ENCODE results near the gene SPNS3. TPM values are rescaled to one million over a fixed set of nuclear protein-coding genes. Genes with fewer than 3 reads are reported as not detected.

Gene SPNS3
- total RNA-seq, 2 donors from 2014 or later = 0.90 to 1.0 TPM

GRCh38 chr17:4469552-4469951 is 35.8 kb downstream of the SPNS3 start:
- no peaks in the 10 kb centered on the region for H3K9me3 ChIP-seq
- DNase-seq = no peak
- H3K4me3 ChIP-seq = no peak overlapping the region
- no peaks in the 10 kb centered on the region for H3K36me3 ChIP-seq
- H3K4me1 ChIP-seq = no peaks in the 10 kb centered on the region
- intact Hi-C loops (cut with DNase I) = no loop called here
- no peak overlapping the region for H3K27ac ChIP-seq
- H3K9ac ChIP-seq (ENCODE audit: low read depth in 2 of 2, low read length in 2 of 2) = no peak overlapping the region
- TF ChIP-seq, protein P1, sequence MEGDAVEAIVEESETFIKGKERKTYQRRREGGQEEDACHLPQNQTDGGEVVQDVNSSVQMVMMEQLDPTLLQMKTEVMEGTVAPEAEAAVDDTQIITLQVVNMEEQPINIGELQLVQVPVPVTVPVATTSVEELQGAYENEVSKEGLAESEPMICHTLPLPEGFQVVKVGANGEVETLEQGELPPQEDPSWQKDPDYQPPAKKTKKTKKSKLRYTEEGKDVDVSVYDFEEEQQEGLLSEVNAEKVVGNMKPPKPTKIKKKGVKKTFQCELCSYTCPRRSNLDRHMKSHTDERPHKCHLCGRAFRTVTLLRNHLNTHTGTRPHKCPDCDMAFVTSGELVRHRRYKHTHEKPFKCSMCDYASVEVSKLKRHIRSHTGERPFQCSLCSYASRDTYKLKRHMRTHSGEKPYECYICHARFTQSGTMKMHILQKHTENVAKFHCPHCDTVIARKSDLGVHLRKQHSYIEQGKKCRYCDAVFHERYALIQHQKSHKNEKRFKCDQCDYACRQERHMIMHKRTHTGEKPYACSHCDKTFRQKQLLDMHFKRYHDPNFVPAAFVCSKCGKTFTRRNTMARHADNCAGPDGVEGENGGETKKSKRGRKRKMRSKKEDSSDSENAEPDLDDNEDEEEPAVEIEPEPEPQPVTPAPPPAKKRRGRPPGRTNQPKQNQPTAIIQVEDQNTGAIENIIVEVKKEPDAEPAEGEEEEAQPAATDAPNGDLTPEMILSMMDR (IDR thresholded peaks at IDR 0.05) = no peak
- no peaks in the 10 kb centered on the region for H3K27me3 ChIP-seq

- Histone ChIP-seq H3K27ac (no peak overlapping the region), H3K9me3 (no peaks in the 10 kb centered on the region), H3K27me3 (no peaks in the 10 kb centered on the region), H3K4me3 (no peak overlapping the region), H3K9ac (ENCODE audit: low read depth in 2 of 2, low read length in 2 of 2) (no peak overlapping the region), H3K4me1 (peaks cover 11% of the 10 kb centered on the region), H3K36me3 (no peaks in the 10 kb centered on the region)
- TF ChIP-seq, protein P1 (IDR thresholded peaks at IDR 0.05) = no peak
- intact Hi-C loops (cut with DNase I) = no loop called here
- DNase-seq = no peak
Observed at GRCh38 chr17:4472286-4472685, 38.5 kb downstream of the SPNS3 start.

DNA sequence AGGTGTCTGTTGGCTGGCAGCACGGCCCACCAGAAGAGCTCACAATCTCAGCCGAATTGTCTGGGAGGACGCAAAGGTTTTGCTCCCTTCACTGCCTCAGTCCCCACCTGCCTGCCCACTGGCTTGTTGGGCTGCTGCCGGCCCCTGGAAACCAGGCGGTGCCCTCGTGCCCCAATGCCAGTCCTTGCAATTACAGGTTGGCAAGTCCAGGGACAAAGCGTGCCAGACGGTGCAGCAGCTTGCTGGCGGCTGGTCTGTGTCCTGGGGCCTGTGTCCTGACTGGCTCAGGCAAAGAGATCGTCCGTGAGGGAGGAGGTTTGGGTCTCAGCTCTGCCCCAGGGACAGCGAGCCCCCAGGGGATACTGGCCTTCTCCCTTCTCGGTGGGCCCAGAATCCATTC is 40.4 kb downstream of the SPNS3 start:
- H3K27me3 ChIP-seq = no peaks in the 10 kb centered on the region
- H3K4me3 ChIP-seq = no peak overlapping the region
- H3K27ac ChIP-seq = no peak overlapping the region
- no peak for DNase-seq
- H3K4me1 ChIP-seq = peaks cover 17% of the 10 kb centered on the region
- H3K9me3 ChIP-seq = no peaks in the 10 kb centered on the region
- TF ChIP-seq, protein P1 (IDR thresholded peaks at IDR 0.05) = no peak
- intact Hi-C loops (cut with DNase I) = no loop called here
- no peak overlapping the region for H3K9ac ChIP-seq (ENCODE audit: low read depth in 2 of 2, low read length in 2 of 2)
- H3K36me3 ChIP-seq = no peaks in the 10 kb centered on the region

DNA sequence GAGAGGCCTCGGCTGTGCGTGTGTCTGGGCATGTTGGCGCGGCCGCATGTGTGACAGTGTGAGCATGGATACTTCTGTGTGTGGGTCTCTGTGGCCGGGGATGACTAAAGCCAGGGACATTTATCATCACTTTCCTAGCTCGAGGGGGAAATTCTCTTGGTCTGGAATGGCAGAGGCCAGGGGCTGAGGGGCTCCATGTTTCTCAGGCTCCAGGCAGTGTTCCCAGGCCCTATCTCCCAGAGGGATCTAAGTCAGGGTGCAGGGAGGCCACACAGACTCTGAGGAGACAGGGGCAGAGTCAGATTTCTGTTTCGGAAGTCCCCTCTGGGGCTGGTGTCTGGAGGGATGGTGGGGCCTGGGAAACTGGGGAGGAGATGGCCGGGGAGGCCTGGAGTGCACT is 41.3 kb downstream of the SPNS3 start:
- no peak overlapping the region for H3K4me3 ChIP-seq
- no peak overlapping the region for H3K27ac ChIP-seq
- H3K4me1 ChIP-seq = peaks cover 22% of the 10 kb centered on the region
- no peak for DNase-seq
- H3K27me3 ChIP-seq = no peaks in the 10 kb centered on the region
- intact Hi-C loops (cut with DNase I) = no loop called here
- TF ChIP-seq, protein P1 (IDR thresholded peaks at IDR 0.05) = no peak
- H3K36me3 ChIP-seq = no peaks in the 10 kb centered on the region
- no peak overlapping the region for H3K9ac ChIP-seq (ENCODE audit: low read depth in 2 of 2, low read length in 2 of 2)
- no peaks in the 10 kb centered on the region for H3K9me3 ChIP-seq

DNA sequence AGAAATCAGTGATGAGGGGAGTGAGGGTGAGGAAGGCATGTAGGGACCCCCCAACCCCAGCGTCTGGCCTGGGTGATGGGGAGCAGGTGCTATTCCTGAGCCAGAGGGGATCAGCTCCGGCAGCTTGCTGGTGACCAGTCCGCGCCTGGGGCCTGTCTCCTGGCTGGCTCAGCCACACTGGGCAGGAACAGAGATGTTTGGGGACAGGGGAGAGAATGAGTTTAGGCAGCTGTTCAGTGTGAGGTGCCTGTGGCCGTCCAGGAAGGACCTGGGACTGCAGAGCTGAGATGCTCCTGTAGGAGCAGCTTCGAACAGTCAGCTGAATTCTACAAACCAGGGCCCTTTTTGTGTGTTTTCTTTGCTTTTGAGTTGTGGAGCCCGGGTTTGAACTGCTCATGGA is 41.7 kb downstream of the SPNS3 start:
- TF ChIP-seq, protein P1 (IDR thresholded peaks at IDR 0.05) = no peak
- H3K4me3 ChIP-seq = no peak overlapping the region
- H3K4me1 ChIP-seq = peaks cover 25% of the 10 kb centered on the region
- no peak for DNase-seq
- peak overlapping the region in 1 of 2 donors; percentile 49 for H3K9ac ChIP-seq (ENCODE audit: low read depth in 2 of 2, low read length in 2 of 2)
- no peaks in the 10 kb centered on the region for H3K9me3 ChIP-seq
- H3K27me3 ChIP-seq = no peaks in the 10 kb centered on the region
- H3K36me3 ChIP-seq = no peaks in the 10 kb centered on the region
- H3K27ac ChIP-seq = no peak overlapping the region
- intact Hi-C loops (cut with DNase I) = no loop called here

GRCh38 chr17:4476017-4476416 is 42.3 kb downstream of the SPNS3 start:
- H3K9me3 ChIP-seq = no peaks in the 10 kb centered on the region
- peak; percentile 56 for DNase-seq
- peak overlapping the region; percentile 29 for H3K27ac ChIP-seq
- H3K4me3 ChIP-seq = no peak overlapping the region
- TF ChIP-seq, protein P1 (IDR thresholded peaks at IDR 0.05) = no peak
- peaks cover 31% of the 10 kb centered on the region for H3K4me1 ChIP-seq
- no peaks in the 10 kb centered on the region for H3K27me3 ChIP-seq
- intact Hi-C loops (cut with DNase I) = no loop called here
- no peaks in the 10 kb centered on the region for H3K36me3 ChIP-seq
- peak overlapping the region in 1 of 2 donors; percentile 74 for H3K9ac ChIP-seq (ENCODE audit: low read depth in 2 of 2, low read length in 2 of 2)
